DND-41 (cell line): ENCODE results near the gene MVD.

Experiments used
- ATAC-seq: fragments of 200-7000 bp; cut with Tn5 transposase; 3 replicates; pipeline ENCODE4 v1.9.1; 2021; ENCODE audit warnings: low read depth; ENCODE audit not compliant: insufficient read depth
- DNase-seq: peaks from one replicate; pipeline ENCODE4 v3.0.0-alpha.2; 2020
- H2AFZ ChIP-seq: 2 replicates; pipeline ENCODE4 v1.6.0; 2012; ENCODE audit warnings: low read depth, low read length
- H3K27ac ChIP-seq: 2 replicates; pipeline ENCODE4 v1.5.1; 2012; ENCODE audit warnings: low read length, inconsistent platforms
- H3K27me3 ChIP-seq: fragments of 200-600 bp; sonication (generic); 2 replicates; pipeline ENCODE4 v1.6.0; 2012; ENCODE audit warnings: low read length, mild to moderate bottlenecking, inconsistent platforms; ENCODE audit not compliant: insufficient read depth, poor library complexity
- H3K36me3 ChIP-seq: 2 replicates; pipeline ENCODE4 v1.5.1; 2012; ENCODE audit warnings: low read length, inconsistent platforms; ENCODE audit not compliant: insufficient read depth
- H3K4me1 ChIP-seq: 2 replicates; pipeline ENCODE4 v1.5.1; 2012; ENCODE audit warnings: mild to moderate bottlenecking, low read length; ENCODE audit not compliant: insufficient read depth
- H3K4me2 ChIP-seq: 2 replicates; pipeline ENCODE4 v1.6.0; 2012; ENCODE audit warnings: mild to moderate bottlenecking, moderate library complexity, low read length, inconsistent platforms; ENCODE audit not compliant: insufficient read depth
- H3K4me3 ChIP-seq, 2 experiments: fragments of 200-600 bp in 1 of 2; shearing (Covaris generic) in 1 of 2; 2 replicates each; pipeline ENCODE4 v1.5.1; 2012 to 2016; ENCODE audit warnings: inconsistent platforms in 2 of 2, low read length in 2 of 2, mild to moderate bottlenecking in 2 of 2, low read depth in 1 of 2, moderate library complexity in 1 of 2
- H3K79me2 ChIP-seq: 2 replicates; pipeline ENCODE4 v1.6.0; 2012; ENCODE audit warnings: low read length, inconsistent platforms; ENCODE audit not compliant: insufficient read depth
- H3K9ac ChIP-seq: 2 replicates; pipeline ENCODE4 v1.6.0; 2012; ENCODE audit warnings: low read depth, mild to moderate bottlenecking, inconsistent platforms, low read length, moderate library complexity
- H3K9me3 ChIP-seq: 2 replicates; pipeline ENCODE4 v1.5.1; 2012; ENCODE audit warnings: low read length, moderate library complexity, mild to moderate bottlenecking, inconsistent platforms; ENCODE audit not compliant: insufficient read depth, severe bottlenecking
- H4K20me1 ChIP-seq: 2 replicates; pipeline ENCODE4 v1.6.0; 2012; ENCODE audit warnings: low read length; ENCODE audit not compliant: insufficient read depth
- CTCF ChIP-seq: IDR thresholded peaks from 2 replicates; pipeline ENCODE4 v1.5.1; 2012; ENCODE audit warnings: borderline replicate concordance, low read length, moderate library complexity, mild to moderate bottlenecking; ENCODE audit not compliant: poor library complexity, severe bottlenecking; ENCODE audit errors: extremely low read depth
- EZH2 ChIP-seq: IDR thresholded peaks from 3 replicates; pipeline ENCODE4 v1.6.1; 2012; ENCODE audit warnings: borderline replicate concordance, low read depth, mild to moderate bottlenecking, moderate library complexity, low read length, inconsistent platforms; ENCODE audit not compliant: severe bottlenecking

MVD gene

GRCh38 chr16:88606148-88606757, 56.6 kb downstream of the MVD start:
- no peak overlapping the region for H3K27ac ChIP-seq
- no peak overlapping the region for H3K9ac ChIP-seq
- peaks cover 87% of the 10 kb centered on the region for H3K36me3 ChIP-seq
- no peaks in the 10 kb centered on the region for H3K9me3 ChIP-seq
- no peak overlapping the region for H3K4me3 ChIP-seq
- DNase-seq (no peak), ATAC-seq (no peak)
- H3K4me1 ChIP-seq, result no peaks in the 10 kb centered on the region
- H3K79me2 ChIP-seq, result peaks cover 34% of the 10 kb centered on the region
- H4K20me1 ChIP-seq, result peaks cover 31% of the 10 kb centered on the region
- no peak overlapping the region for H3K4me2 ChIP-seq
- H3K27me3 ChIP-seq, result no peaks in the 10 kb centered on the region
- TF ChIP-seq EZH2 (no peak), CTCF (no peak)
- H2AFZ ChIP-seq, result no peak overlapping the region

GRCh38 chr16:88605186-88606147, 57.4 kb downstream of the MVD start:
- H3K4me2 ChIP-seq, result no peak overlapping the region
- no peak overlapping the region for H3K9ac ChIP-seq
- H3K9me3 ChIP-seq, result no peaks in the 10 kb centered on the region
- no peaks in the 10 kb centered on the region for H3K4me1 ChIP-seq
- H3K4me3 ChIP-seq, result no peak overlapping the region
- TF ChIP-seq EZH2, result no peak
- no peak for TF ChIP-seq CTCF
- peaks cover 29% of the 10 kb centered on the region for H4K20me1 ChIP-seq
- peaks cover 87% of the 10 kb centered on the region for H3K36me3 ChIP-seq
- DNase-seq (no peak), ATAC-seq (no peak)
- H3K27ac ChIP-seq, result no peak overlapping the region
- H2AFZ ChIP-seq, result no peak overlapping the region
- no peaks in the 10 kb centered on the region for H3K27me3 ChIP-seq
- peaks cover 38% of the 10 kb centered on the region for H3K79me2 ChIP-seq

- no peak overlapping the region for H3K4me3 ChIP-seq
- no peak for TF ChIP-seq CTCF
- TF ChIP-seq EZH2, result no peak
- H3K9me3 ChIP-seq, result no peaks in the 10 kb centered on the region
- ATAC-seq, result no peak
- H3K27me3 ChIP-seq, result no peaks in the 10 kb centered on the region
- no peak overlapping the region for H3K4me2 ChIP-seq
- no peak for DNase-seq
- H3K79me2 ChIP-seq, result peaks cover 36% of the 10 kb centered on the region
- H3K9ac ChIP-seq, result no peak overlapping the region
- H3K4me1 ChIP-seq, result no peaks in the 10 kb centered on the region
- no peak overlapping the region for H2AFZ ChIP-seq
- H3K36me3 ChIP-seq, result peaks cover 89% of the 10 kb centered on the region
- no peak overlapping the region for H3K27ac ChIP-seq
- H4K20me1 ChIP-seq, result peaks cover 39% of the 10 kb centered on the region
These were observed 60.8 kb downstream of the MVD start for GRCh38 chr16:88602091-88602490.
